Loucy (cell line): ENCODE measurements around the gene ATF7.

Source experiments
- H2AFZ ChIP-seq: fragments of 200-600 bp; sonication (generic); 2 replicates; pipeline ENCODE4 v1.6.0; 2016; ENCODE audit warnings: antibody characterized with exemption, mild to moderate bottlenecking, low read length, moderate library complexity
- H3F3A ChIP-seq: fragments of 200-600 bp; 2 replicates; pipeline ENCODE4 v1.6.0; 2016; ENCODE audit warnings: antibody characterized with exemption, low read depth, mild to moderate bottlenecking
- H3K27me3 ChIP-seq: fragments of 200-600 bp; sonication (generic); 2 replicates; pipeline ENCODE4 v1.6.1; 2014; ENCODE audit warnings: low read length, mild to moderate bottlenecking; ENCODE audit not compliant: insufficient read depth, poor library complexity, severe bottlenecking
- H3K36me3 ChIP-seq: fragments of 200-600 bp; sonication (generic); 2 replicates; pipeline ENCODE4 v1.6.1; 2016; ENCODE audit warnings: low read length; ENCODE audit not compliant: insufficient read depth
- H3K4me1 ChIP-seq: fragments of 200-600 bp; sonication (generic); 2 replicates; pipeline ENCODE4 v1.5.1; 2014; ENCODE audit warnings: low read length, mild to moderate bottlenecking; ENCODE audit not compliant: insufficient read depth, poor library complexity, severe bottlenecking
- H3K4me2 ChIP-seq: fragments of 200-600 bp; sonication (generic); 2 replicates; pipeline ENCODE4 v1.6.0; 2014; ENCODE audit warnings: antibody characterized with exemption, low read length, low read depth, mild to moderate bottlenecking; ENCODE audit not compliant: poor library complexity, severe bottlenecking
- H3K4me3 ChIP-seq: fragments of 200-600 bp; sonication (generic); 2 replicates; pipeline ENCODE4 v1.5.1; 2014; ENCODE audit warnings: low read length, mild to moderate bottlenecking, mixed read lengths; ENCODE audit not compliant: poor library complexity, severe bottlenecking
- H3K79me2 ChIP-seq: fragments of 200-600 bp; sonication (generic); 2 replicates; pipeline ENCODE4 v1.6.1; 2014; ENCODE audit warnings: low read length; ENCODE audit not compliant: insufficient read depth
- H3K9ac ChIP-seq: fragments of 200-600 bp; sonication (generic); 2 replicates; pipeline ENCODE4 v1.6.0; 2014; ENCODE audit warnings: mild to moderate bottlenecking, low read depth, low read length, moderate library complexity; ENCODE audit not compliant: poor library complexity, severe bottlenecking
- H3K9me2 ChIP-seq: fragments of 200-600 bp; sonication (generic); replicated peaks from 2 replicates; pipeline ENCODE4 v1.6.1; 2016; ENCODE audit warnings: low read depth, low read length, mixed read lengths
- H3K9me3 ChIP-seq: fragments of 200-600 bp; sonication (generic); 2 replicates; pipeline ENCODE4 v1.6.1; 2014; ENCODE audit warnings: mild to moderate bottlenecking, antibody characterized with exemption, low read length, low read depth; ENCODE audit not compliant: insufficient read depth
- H4K20me1 ChIP-seq: fragments of 200-600 bp; sonication (generic); 2 replicates; pipeline ENCODE4 v1.6.0; 2014; ENCODE audit warnings: antibody characterized with exemption, low read length, mild to moderate bottlenecking; ENCODE audit not compliant: insufficient read depth, poor library complexity, severe bottlenecking
- CTCF ChIP-seq: fragments of 200-600 bp; sonication (generic); conservative IDR thresholded peaks from 2 replicates; pipeline ENCODE4 v1.5.1; 2014; ENCODE audit warnings: mild to moderate bottlenecking, antibody characterized with exemption, low read length
- EZH2phosphoT487 ChIP-seq: fragments of 200-600 bp; IDR thresholded peaks from 2 replicates; pipeline ENCODE4 v1.6.1; 2018; ENCODE audit warnings: antibody characterized with exemption, mild to moderate bottlenecking, moderate library complexity, borderline replicate concordance

ATF7 gene

GRCh38 chr12:53604581-53604980 lies 21.6 kb downstream of the ATF7 start:
- Histone ChIP-seq H3F3A (0 out of 2 replicates have a peak, but pooled peaks cover 2% of the 10 kb centered on the region), H3K9ac (no peak overlapping the region), H3K79me2 (peaks cover 15% of the 10 kb centered on the region), H3K4me1 (peaks cover 16% of the 10 kb centered on the region), H3K9me3 (no peaks in the 10 kb centered on the region), H3K4me2 (no peak overlapping the region), H3K4me3 (no peak overlapping the region), H2AFZ (no peak overlapping the region), H3K9me2 (no peaks in the 10 kb centered on the region), H3K27me3 (no peaks in the 10 kb centered on the region), H3K36me3 (peaks cover 4% of the 10 kb centered on the region; the same call in 1 of the 2 replicates), H4K20me1 (no peaks in the 10 kb centered on the region)
- no peak for TF ChIP-seq EZH2phosphoT487
- no peak for TF ChIP-seq CTCF

- Histone ChIP-seq H3K36me3 (peaks cover 4% of the 10 kb centered on the region; the same call in 1 of the 2 replicates), H3K9me2 (no peaks in the 10 kb centered on the region), H3K9me3 (no peaks in the 10 kb centered on the region), H3K4me3 (peak overlapping the region; percentile 3), H3F3A (0 out of 2 replicates have a peak, but pooled peaks cover 2% of the 10 kb centered on the region), H3K9ac (peak overlapping the region; percentile 38), H3K4me2 (peak overlapping the region; percentile 47), H3K79me2 (peaks cover 13% of the 10 kb centered on the region), H3K4me1 (peaks cover 16% of the 10 kb centered on the region), H4K20me1 (no peaks in the 10 kb centered on the region), H2AFZ (no peak overlapping the region), H3K27me3 (no peaks in the 10 kb centered on the region)
- TF ChIP-seq EZH2phosphoT487 (no peak), CTCF (no peak)
These were observed 22.4 kb downstream of the ATF7 start for GRCh38 chr12:53603804-53604203.

GRCh38 chr12:53603196-53603595 lies 23.0 kb downstream of the ATF7 start:
- Histone ChIP-seq H3F3A (0 out of 2 replicates have a peak, but pooled peaks cover 2% of the 10 kb centered on the region), H3K36me3 (peaks cover 4% of the 10 kb centered on the region; the same call in 1 of the 2 replicates), H3K9me3 (no peaks in the 10 kb centered on the region), H3K4me1 (peaks cover 16% of the 10 kb centered on the region), H3K9ac (peak overlapping the region; percentile 38), H3K4me3 (peak overlapping the region; percentile 3), H3K9me2 (no peaks in the 10 kb centered on the region), H2AFZ (no peak overlapping the region; the same call in 1 of the 2 replicates), H3K79me2 (peaks cover 13% of the 10 kb centered on the region), H4K20me1 (no peaks in the 10 kb centered on the region), H3K27me3 (no peaks in the 10 kb centered on the region), H3K4me2 (peak overlapping the region; percentile 47)
- no peak for TF ChIP-seq EZH2phosphoT487
- no peak for TF ChIP-seq CTCF
